SK-N-SH treated with all-trans-retinoic acid at 6 μM for 48 hours (cell line): ENCODE data around the gene OR2L13.

Experiments
- ATAC-seq: fragments of 200-7000 bp; cut with Tn5 transposase; 3 replicates; pipeline ENCODE4 v1.9.1; 2020; ENCODE audit warnings: mild to moderate bottlenecking, moderate library complexity
- ARNTL ChIP-seq: fragments of 450-650 bp; formaldehyde crosslinking; IDR thresholded peaks from 2 replicates; pipeline ENCODE4 v1.5.0; 2020; ENCODE audit warnings: low read depth, mild to moderate bottlenecking, moderate library complexity, borderline replicate concordance
- BACH2 ChIP-seq: fragments of 250-450 bp; sonication (Bioruptor Pico); IDR thresholded peaks from 2 replicates; pipeline ENCODE4 v1.9.0; 2021; ENCODE audit warnings: mild to moderate bottlenecking, borderline replicate concordance
- CSDC2 ChIP-seq: fragments of 250-450 bp; sonication (Bioruptor Pico); IDR thresholded peaks from 2 replicates; pipeline ENCODE4 v1.5.0; 2020; ENCODE audit warnings: mild to moderate bottlenecking, moderate library complexity
- CSRNP3 ChIP-seq: fragments of 250-450 bp; sonication (Bioruptor Pico); IDR thresholded peaks from 2 replicates; pipeline ENCODE4 v1.5.1; 2021; ENCODE audit warnings: mild to moderate bottlenecking, moderate library complexity
- ESRRG ChIP-seq: fragments of 250-450 bp; sonication (Bioruptor Pico); IDR thresholded peaks from 2 replicates; pipeline ENCODE4 v1.6.1; 2021; ENCODE audit warnings: mild to moderate bottlenecking
- GLIS3 ChIP-seq: fragments of 250-450 bp; sonication (Bioruptor Pico); IDR thresholded peaks from 2 replicates; pipeline ENCODE4 v1.5.0; 2020; ENCODE audit warnings: mild to moderate bottlenecking, moderate library complexity
- ISL1 ChIP-seq: fragments of 250-450 bp; sonication (Bioruptor Pico); IDR thresholded peaks from 2 replicates; pipeline ENCODE4 v2.1.2; 2022; ENCODE audit warnings: mild to moderate bottlenecking, moderate library complexity
- PATZ1 ChIP-seq: fragments of 250-450 bp; sonication (Bioruptor Pico); IDR thresholded peaks from 2 replicates; pipeline ENCODE4 v1.8.0; 2020; ENCODE audit warnings: mild to moderate bottlenecking, moderate library complexity, borderline replicate concordance
- POU6F1 ChIP-seq: fragments of 250-450 bp; sonication (Bioruptor Pico); IDR thresholded peaks from 2 replicates; pipeline ENCODE4 v1.8.0; 2021; ENCODE audit warnings: low read depth, mild to moderate bottlenecking, moderate library complexity, borderline replicate concordance
- PPARA ChIP-seq: fragments of 250-450 bp; sonication (Bioruptor Pico); IDR thresholded peaks from 2 replicates; pipeline ENCODE4 v1.5.0; 2020; ENCODE audit warnings: mild to moderate bottlenecking, borderline replicate concordance
- RARB ChIP-seq: fragments of 250-450 bp; sonication (Bioruptor Pico); IDR thresholded peaks from 2 replicates; pipeline ENCODE4 v1.8.0; 2021; ENCODE audit warnings: mild to moderate bottlenecking, moderate library complexity
- SNAI2 ChIP-seq: fragments of 250-450 bp; sonication (Bioruptor Pico); IDR thresholded peaks from 2 replicates; pipeline ENCODE4 v1.5.0; 2020; ENCODE audit warnings: mild to moderate bottlenecking, moderate library complexity
- TCF4 ChIP-seq: fragments of 250-450 bp; sonication (Bioruptor Pico); IDR thresholded peaks from 2 replicates; pipeline ENCODE4 v1.8.0; 2021; ENCODE audit warnings: mild to moderate bottlenecking, moderate library complexity, borderline replicate concordance
- TOX ChIP-seq: fragments of 250-450 bp; sonication (Bioruptor Pico); IDR thresholded peaks from 2 replicates; pipeline ENCODE4 v1.8.0; 2021; ENCODE audit warnings: mild to moderate bottlenecking, moderate library complexity, borderline replicate concordance
- TSHZ2 ChIP-seq: fragments of 250-450 bp; sonication (Bioruptor Pico); IDR thresholded peaks from 2 replicates; pipeline ENCODE4 v1.5.0; 2020; ENCODE audit warnings: mild to moderate bottlenecking, moderate library complexity
- ZC3H10 ChIP-seq: fragments of 250-450 bp; sonication (Bioruptor Pico); IDR thresholded peaks from 2 replicates; pipeline ENCODE4 v1.5.1; 2021; ENCODE audit warnings: mild to moderate bottlenecking, moderate library complexity
- ZFP3 ChIP-seq: fragments of 250-450 bp; sonication (Bioruptor Pico); IDR thresholded peaks from 2 replicates; pipeline ENCODE4 v1.5.0; 2020; ENCODE audit warnings: mild to moderate bottlenecking, moderate library complexity
- ZNF565 ChIP-seq: fragments of 450-650 bp; formaldehyde crosslinking; conservative IDR thresholded peaks from 2 replicates; pipeline ENCODE4 v1.5.0; 2020; ENCODE audit warnings: low read depth, mild to moderate bottlenecking, moderate library complexity
- ZNF70 ChIP-seq: fragments of 450-650 bp; formaldehyde crosslinking; IDR thresholded peaks from 2 replicates; pipeline ENCODE4 v1.5.0; 2020; ENCODE audit warnings: mild to moderate bottlenecking, moderate library complexity
- ZNF8 ChIP-seq: fragments of 450-650 bp; formaldehyde crosslinking; IDR thresholded peaks from 2 replicates; pipeline ENCODE4 v1.5.0; 2020; ENCODE audit warnings: mild to moderate bottlenecking, moderate library complexity

Gene OR2L13

GRCh38 chr1:248114890-248115289 is 19.9 kb downstream of the OR2L13 start (continued):
- TF ChIP-seq TSHZ2 (CRISPR knock-in tag) (no peak), RARB (CRISPR knock-in tag) (no peak), PPARA (no peak), CSDC2 (CRISPR knock-in tag) (no peak), ISL1 (no peak), POU6F1 (CRISPR knock-in tag) (no peak)

- ATAC-seq: no peak
Measured at GRCh38 chr1:248127653-248128052, 32.7 kb downstream of the OR2L13 start.

GRCh38 chr1:248136811-248137210 is 41.8 kb downstream of the OR2L13 start:
- TF ChIP-seq SNAI2 (CRISPR knock-in tag): no peak
- ATAC-seq: no peak

More at GRCh38 chr1:248127653-248128052, 32.7 kb downstream of the OR2L13 start:
- no peak for TF ChIP-seq TCF4 (CRISPR knock-in tag)
- TF ChIP-seq CSDC2 (CRISPR knock-in tag): no peak
- TF ChIP-seq SNAI2 (CRISPR knock-in tag): no peak
- no peak for TF ChIP-seq GLIS3 (CRISPR knock-in tag)
- TF ChIP-seq TOX (CRISPR knock-in tag): no peak
- no peak for TF ChIP-seq ZFP3
- no peak for TF ChIP-seq ESRRG (CRISPR knock-in tag)
- no peak for TF ChIP-seq ZNF70 (CRISPR knock-in tag)
- TF ChIP-seq ARNTL: no peak
- no peak for TF ChIP-seq ISL1

GRCh38 chr1:248140846-248141245 is 45.9 kb downstream of the OR2L13 start:
- no peak for ATAC-seq
- TF ChIP-seq ZC3H10 (CRISPR knock-in tag) (no peak), CSDC2 (CRISPR knock-in tag) (no peak), POU6F1 (CRISPR knock-in tag) (no peak), ZNF70 (CRISPR knock-in tag) (no peak), ZFP3 (no peak), ZNF8 (no peak), PPARA (no peak), CSRNP3 (CRISPR knock-in tag) (no peak)

GRCh38 chr1:248143311-248143710 is 48.3 kb downstream of the OR2L13 start:
- no peak for ATAC-seq
- TF ChIP-seq ZNF565 (no peak), GLIS3 (CRISPR knock-in tag) (no peak), PPARA (no peak), ZFP3 (no peak), ISL1 (no peak), BACH2 (CRISPR knock-in tag) (no peak), ZNF70 (CRISPR knock-in tag) (no peak), RARB (CRISPR knock-in tag) (no peak), CSRNP3 (CRISPR knock-in tag) (no peak), PATZ1 (CRISPR knock-in tag) (no peak), TSHZ2 (CRISPR knock-in tag) (no peak), ARNTL (no peak), ZC3H10 (CRISPR knock-in tag) (no peak)
